M059J (cell line): Measurements from ENCODE around the gene RALGAPA1. TPM values are rescaled to one million over a fixed set of nuclear protein-coding genes. Genes with fewer than 3 reads are reported as not detected.
"Not testable (repeated sequence)": the region's sequence is repeated elsewhere in the genome, so short reads cannot be mapped to it uniquely, and the experiment has no call there.

ENCODE experiments used
- DNase-seq: peaks from one replicate; pipeline ENCODE4 v3.0.0-alpha.2; 2012; ENCODE audit warnings: low read depth
- total RNA-seq: library from RNA; depleted of rRNA; stranded (reverse); fragments of >200 nt; shearing (Covaris generic); gene quantifications from 2 replicates; pipeline ENCODE4 v1.2.3, GENCODE V29; 2014

Gene RALGAPA1
- total RNA-seq, 1 experiment from 2014 or later = 13.4 TPM

- no peak for DNase-seq
Observed at GRCh38 chr14:35761922-35762321, 47.2 kb downstream of the RALGAPA1 start.

GRCh38 chr14:35760143-35760542, 49.0 kb downstream of the RALGAPA1 start:
- no peak for DNase-seq

- no peak for DNase-seq
Observed at GRCh38 chr14:35758523-35759129, 50.5 kb downstream of the RALGAPA1 start.

- DNase-seq = no peak
Observed at GRCh38 chr14:35754671-35755070, 54.4 kb downstream of the RALGAPA1 start.

- no peak for DNase-seq
Observed at GRCh38 chr14:35752380-35752779, 56.7 kb downstream of the RALGAPA1 start.

- no peak for DNase-seq
Observed at GRCh38 chr14:35750202-35750904, 58.7 kb downstream of the RALGAPA1 start.

- DNase-seq = peak; percentile 13
Observed at GRCh38 chr14:35747379-35747778, 61.7 kb downstream of the RALGAPA1 start.

- no peak for DNase-seq
Observed at GRCh38 chr14:35742442-35742841, 66.7 kb downstream of the RALGAPA1 start.

- DNase-seq = no peak
Observed at GRCh38 chr14:35742032-35742371, 67.1 kb downstream of the RALGAPA1 start.

- no peak for DNase-seq
Observed at GRCh38 chr14:35741345-35742031, 67.6 kb downstream of the RALGAPA1 start.

GRCh38 chr14:35740215-35740614, 68.9 kb downstream of the RALGAPA1 start:
- no peak for DNase-seq

GRCh38 chr14:35735163-35735562, 73.9 kb downstream of the RALGAPA1 start:
- not testable (repeated sequence) for DNase-seq

- not testable (repeated sequence) for DNase-seq
Observed at GRCh38 chr14:35733510-35733909, 75.6 kb downstream of the RALGAPA1 start.

- DNase-seq = no peak
Observed at GRCh38 chr14:35730871-35731270, 78.2 kb downstream of the RALGAPA1 start.

- DNase-seq = no peak
Observed at GRCh38 chr14:35727764-35728163, 81.3 kb downstream of the RALGAPA1 start.

GRCh38 chr14:35725930-35726329, 83.2 kb downstream of the RALGAPA1 start:
- no peak for DNase-seq

- DNase-seq = no peak
Observed at GRCh38 chr14:35715079-35715478, 94.0 kb downstream of the RALGAPA1 start.

- no peak for DNase-seq
Observed at GRCh38 chr14:35712466-35712865, 96.6 kb downstream of the RALGAPA1 start.

- no peak for DNase-seq
Observed at GRCh38 chr14:35708062-35708461, 101.0 kb downstream of the RALGAPA1 start.

GRCh38 chr14:35705636-35706035, 103.5 kb downstream of the RALGAPA1 start:
- DNase-seq = no peak

GRCh38 chr14:35704793-35705493, 104.2 kb downstream of the RALGAPA1 start:
- DNase-seq = no peak

GRCh38 chr14:35701531-35701930, 107.6 kb downstream of the RALGAPA1 start:
- no peak for DNase-seq
